RWPE2 (cell line): ENCODE data around the gene ZNHIT6.
A peak's percentile ranks its signal among the peaks of the same experiment; 100 is the strongest.

Source experiments
- ATAC-seq: fragments of 200-7000 bp; cut with Tn5 transposase; 3 replicates; pipeline ENCODE4 v1.9.1; 2021; ENCODE audit warnings: low read depth
- DNase-seq: peaks from one replicate; pipeline ENCODE4 v3.0.0-alpha.2; 2020; ENCODE audit warnings: low spot score
- H3K27ac ChIP-seq: fragments of 450-650 bp; 2 replicates; pipeline ENCODE4 v1.5.1; 2017; ENCODE audit warnings: mild to moderate bottlenecking; ENCODE audit not compliant: poor library complexity, severe bottlenecking
- H3K27me3 ChIP-seq: fragments of 250-450 bp; sonication (Bioruptor Pico); 2 replicates; pipeline ENCODE4 v1.5.1; 2021; ENCODE audit warnings: mild to moderate bottlenecking, moderate library complexity; ENCODE audit not compliant: insufficient read depth, poor library complexity, severe bottlenecking
- H3K36me3 ChIP-seq: fragments of 250-450 bp; sonication (Bioruptor Pico); 2 replicates; pipeline ENCODE4 v1.5.1; 2020; ENCODE audit warnings: low read depth, mild to moderate bottlenecking, moderate library complexity
- H3K4me1 ChIP-seq: fragments of 250-450 bp; sonication (Bioruptor Pico); 2 replicates; pipeline ENCODE4 v1.5.1; 2021; ENCODE audit warnings: mild to moderate bottlenecking, moderate library complexity; ENCODE audit not compliant: insufficient read depth, poor library complexity, severe bottlenecking
- H3K4me3 ChIP-seq: fragments of 250-450 bp; sonication (Bioruptor Pico); 2 replicates; pipeline ENCODE4 v1.5.1; 2021; ENCODE audit warnings: mild to moderate bottlenecking, moderate library complexity; ENCODE audit not compliant: severe bottlenecking
- H3K9me3 ChIP-seq: fragments of 250-450 bp; sonication (Bioruptor Pico); 2 replicates; pipeline ENCODE4 v1.5.1; 2021; ENCODE audit warnings: mild to moderate bottlenecking, moderate library complexity; ENCODE audit not compliant: severe bottlenecking
- CTCF ChIP-seq: fragments of 450-650 bp; IDR thresholded peaks from one replicate; pipeline ENCODE4 v1.5.1; 2017; ENCODE audit warnings: mild to moderate bottlenecking, moderate library complexity; ENCODE audit not compliant: poor library complexity, severe bottlenecking

The ZNHIT6 gene

GRCh38 chr1:85630493-85630892 is 77.7 kb downstream of the ZNHIT6 start:
- Histone ChIP-seq H3K4me3 (no peak overlapping the region), H3K27ac (no peak overlapping the region), H3K27me3 (no peaks in the 10 kb centered on the region), H3K36me3 (no peaks in the 10 kb centered on the region), H3K9me3 (no peaks in the 10 kb centered on the region), H3K4me1 (peaks cover 10% of the 10 kb centered on the region)
- peak; percentile 37 for TF ChIP-seq CTCF
- ATAC-seq (peak; percentile 58; the same call in 1 of the 3 replicates), DNase-seq (no peak)

GRCh38 chr1:85629532-85629920 is 78.7 kb downstream of the ZNHIT6 start:
- no peaks in the 10 kb centered on the region for H3K9me3 ChIP-seq
- no peak for TF ChIP-seq CTCF
- H3K4me3 ChIP-seq, result no peak overlapping the region
- peaks cover 10% of the 10 kb centered on the region for H3K4me1 ChIP-seq
- DNase-seq (no peak), ATAC-seq (no peak)
- peak overlapping the region; percentile 68 for H3K27ac ChIP-seq
- H3K27me3 ChIP-seq, result no peaks in the 10 kb centered on the region
- no peaks in the 10 kb centered on the region for H3K36me3 ChIP-seq

- DNase-seq, result no peak
- ATAC-seq, result peak; percentile 74
- Histone ChIP-seq H3K4me3 (no peak overlapping the region), H3K27me3 (no peaks in the 10 kb centered on the region), H3K4me1 (peaks cover 10% of the 10 kb centered on the region), H3K9me3 (no peaks in the 10 kb centered on the region), H3K36me3 (no peaks in the 10 kb centered on the region), H3K27ac (peak overlapping the region; percentile 68)
- no peak for TF ChIP-seq CTCF
Measured at GRCh38 chr1:85628791-85629531, 79.3 kb downstream of the ZNHIT6 start.

GRCh38 chr1:85626818-85627217 is 81.4 kb downstream of the ZNHIT6 start:
- Histone ChIP-seq H3K27me3 (no peaks in the 10 kb centered on the region), H3K36me3 (peaks cover 3% of the 10 kb centered on the region), H3K4me3 (no peak overlapping the region), H3K27ac (no peak overlapping the region), H3K4me1 (peaks cover 10% of the 10 kb centered on the region), H3K9me3 (no peaks in the 10 kb centered on the region)
- no peak for TF ChIP-seq CTCF
- ATAC-seq, result no peak
- DNase-seq, result no peak

GRCh38 chr1:85624361-85624760 is 83.9 kb downstream of the ZNHIT6 start:
- H3K9me3 ChIP-seq, result peaks cover 8% of the 10 kb centered on the region
- H3K4me1 ChIP-seq, result peaks cover 10% of the 10 kb centered on the region
- H3K4me3 ChIP-seq, result no peak overlapping the region
- no peak for ATAC-seq
- no peak for TF ChIP-seq CTCF
- H3K27me3 ChIP-seq, result no peaks in the 10 kb centered on the region
- H3K27ac ChIP-seq, result no peak overlapping the region
- H3K36me3 ChIP-seq, result peaks cover 11% of the 10 kb centered on the region
- DNase-seq, result no peak
